ENCODE data around the gene MYBPC2. TPM values are rescaled to one million over a fixed set of nuclear protein-coding genes. Genes with fewer than 3 reads are reported as not detected.

MYBPC2 gene
- total RNA-seq, 1 donor from 2014 or later = not detected

DNA sequence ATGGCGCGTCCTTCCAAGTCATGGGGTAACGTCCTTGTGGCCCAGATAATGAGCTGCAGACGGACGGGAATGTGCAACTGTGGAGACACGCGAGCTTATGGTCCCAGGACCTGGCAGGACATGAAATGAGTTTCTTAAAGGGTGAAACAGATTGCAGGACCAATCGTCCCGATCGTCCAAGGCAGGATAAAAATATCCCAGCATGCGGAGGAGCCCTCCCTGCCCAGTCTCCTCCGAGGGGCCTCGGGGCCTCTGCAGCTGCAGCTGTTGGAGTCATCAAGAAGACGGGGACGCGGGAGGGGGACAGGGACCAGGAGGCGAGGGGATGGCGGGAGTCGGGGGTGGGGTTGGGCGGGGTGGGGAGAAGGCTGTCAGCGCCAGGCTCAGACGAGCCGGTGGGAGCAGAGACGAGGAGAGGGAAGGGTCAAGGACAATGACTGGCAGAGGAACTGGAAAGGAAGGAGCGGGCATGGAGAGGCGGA, 58.3 kb downstream of the MYBPC2 start:
- H3K9me3 ChIP-seq = no peaks in the 10 kb centered on the region
- no peaks in the 10 kb centered on the region for H3K4me1 ChIP-seq
- no peaks in the 10 kb centered on the region for H3K27me3 ChIP-seq
- no peak overlapping the region for H3K27ac ChIP-seq
- no peak overlapping the region for H3K4me3 ChIP-seq
- no peaks in the 10 kb centered on the region for H3K36me3 ChIP-seq
- no peak for TF ChIP-seq POLR2AphosphoS5 (IDR thresholded peaks at IDR 0.05; ENCODE audit: insufficient read depth in 1 of 2, low read depth in 1 of 2)
- TF ChIP-seq POLR2A (IDR thresholded peaks at IDR 0.05) = no peak
- TF ChIP-seq, protein P1, sequence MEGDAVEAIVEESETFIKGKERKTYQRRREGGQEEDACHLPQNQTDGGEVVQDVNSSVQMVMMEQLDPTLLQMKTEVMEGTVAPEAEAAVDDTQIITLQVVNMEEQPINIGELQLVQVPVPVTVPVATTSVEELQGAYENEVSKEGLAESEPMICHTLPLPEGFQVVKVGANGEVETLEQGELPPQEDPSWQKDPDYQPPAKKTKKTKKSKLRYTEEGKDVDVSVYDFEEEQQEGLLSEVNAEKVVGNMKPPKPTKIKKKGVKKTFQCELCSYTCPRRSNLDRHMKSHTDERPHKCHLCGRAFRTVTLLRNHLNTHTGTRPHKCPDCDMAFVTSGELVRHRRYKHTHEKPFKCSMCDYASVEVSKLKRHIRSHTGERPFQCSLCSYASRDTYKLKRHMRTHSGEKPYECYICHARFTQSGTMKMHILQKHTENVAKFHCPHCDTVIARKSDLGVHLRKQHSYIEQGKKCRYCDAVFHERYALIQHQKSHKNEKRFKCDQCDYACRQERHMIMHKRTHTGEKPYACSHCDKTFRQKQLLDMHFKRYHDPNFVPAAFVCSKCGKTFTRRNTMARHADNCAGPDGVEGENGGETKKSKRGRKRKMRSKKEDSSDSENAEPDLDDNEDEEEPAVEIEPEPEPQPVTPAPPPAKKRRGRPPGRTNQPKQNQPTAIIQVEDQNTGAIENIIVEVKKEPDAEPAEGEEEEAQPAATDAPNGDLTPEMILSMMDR (IDR thresholded peaks at IDR 0.05) = no peak
- intact Hi-C loops (cut with DNase I) = no loop called here
- no peak for DNase-seq (ENCODE audit: extremely low spot score in 2 of 2)

DNA sequence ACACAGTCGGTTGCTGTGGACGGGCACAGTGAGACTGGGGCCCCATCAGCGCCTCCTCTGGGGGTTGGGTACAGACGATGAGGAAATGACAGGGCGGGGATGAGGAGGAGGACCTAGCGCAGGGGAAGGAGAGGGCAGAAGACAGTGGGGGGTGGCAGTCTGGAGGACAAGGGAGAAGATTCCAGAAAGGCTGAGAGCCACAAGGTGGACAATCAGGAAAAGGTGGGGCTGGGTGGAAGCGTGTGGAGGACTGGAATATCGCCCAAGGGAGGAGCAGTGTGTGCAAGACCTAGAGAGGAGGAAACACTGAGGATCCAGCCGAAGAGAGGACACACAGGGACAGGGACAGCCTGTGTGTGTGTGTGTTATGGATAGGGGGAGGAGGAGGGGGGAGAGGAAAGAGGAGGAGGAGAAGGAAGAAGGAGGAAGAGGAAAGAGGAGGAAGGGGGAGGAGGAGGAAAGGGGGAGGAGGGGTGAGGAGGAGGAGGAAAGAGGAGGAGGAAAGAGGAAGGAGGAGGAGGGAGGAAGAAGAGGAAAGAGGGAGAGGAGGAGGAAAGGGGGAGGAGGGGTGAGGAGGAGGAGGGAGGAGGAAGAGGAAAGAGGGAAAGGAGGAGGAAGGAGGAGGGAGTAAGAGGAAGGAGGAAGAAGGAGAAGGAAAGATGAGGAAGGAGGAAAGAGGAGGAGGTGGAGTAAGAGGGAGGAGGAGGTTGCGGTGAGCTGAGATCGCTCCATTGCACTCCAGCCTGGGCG, 59.8 kb downstream of the MYBPC2 start:
- H3K27ac ChIP-seq = no peak overlapping the region
- no peak for DNase-seq (ENCODE audit: extremely low spot score in 2 of 2)
- H3K36me3 ChIP-seq = no peaks in the 10 kb centered on the region
- intact Hi-C loops (cut with DNase I) = no loop called here
- no peaks in the 10 kb centered on the region for H3K27me3 ChIP-seq
- TF ChIP-seq POLR2A (IDR thresholded peaks at IDR 0.05) (no peak), POLR2AphosphoS5 (IDR thresholded peaks at IDR 0.05; ENCODE audit: insufficient read depth in 1 of 2, low read depth in 1 of 2) (no peak)
- TF ChIP-seq, protein P1 (IDR thresholded peaks at IDR 0.05) = no peak
- H3K4me1 ChIP-seq = no peaks in the 10 kb centered on the region
- H3K9me3 ChIP-seq = no peaks in the 10 kb centered on the region
- H3K4me3 ChIP-seq = no peak overlapping the region

DNA sequence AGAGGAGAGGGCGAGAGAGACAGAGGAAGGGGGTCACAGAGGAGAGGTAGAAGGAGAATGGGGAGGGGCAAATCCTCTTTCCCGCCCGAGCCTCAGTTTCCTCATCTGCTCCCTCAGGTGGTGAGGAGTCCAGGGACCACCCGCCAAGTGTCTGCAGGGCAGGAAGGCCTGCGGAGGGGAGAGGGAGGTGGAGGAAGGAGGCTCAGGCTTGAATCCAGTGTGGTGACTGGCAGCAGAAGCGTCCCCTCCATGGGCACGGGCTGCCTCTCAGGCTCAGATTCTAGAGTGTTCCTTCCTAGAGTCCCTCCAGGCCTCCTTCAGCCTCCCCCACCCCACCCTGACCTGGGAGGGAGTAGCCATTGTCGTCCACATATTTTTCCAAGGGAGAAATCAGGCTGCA, 60.5 kb downstream of the MYBPC2 start:
- Histone ChIP-seq H3K36me3 (no peaks in the 10 kb centered on the region), H3K9me3 (no peaks in the 10 kb centered on the region), H3K27ac (no peak overlapping the region), H3K4me1 (no peaks in the 10 kb centered on the region), H3K27me3 (no peaks in the 10 kb centered on the region), H3K4me3 (no peak overlapping the region)
- no peak for DNase-seq (ENCODE audit: extremely low spot score in 2 of 2)
- intact Hi-C loops (cut with DNase I) = no loop called here
- TF ChIP-seq POLR2AphosphoS5 (IDR thresholded peaks at IDR 0.05; ENCODE audit: insufficient read depth in 1 of 2, low read depth in 1 of 2) (no peak), POLR2A (IDR thresholded peaks at IDR 0.05) (no peak)
- TF ChIP-seq, protein P1 (IDR thresholded peaks at IDR 0.05) = no peak

DNA sequence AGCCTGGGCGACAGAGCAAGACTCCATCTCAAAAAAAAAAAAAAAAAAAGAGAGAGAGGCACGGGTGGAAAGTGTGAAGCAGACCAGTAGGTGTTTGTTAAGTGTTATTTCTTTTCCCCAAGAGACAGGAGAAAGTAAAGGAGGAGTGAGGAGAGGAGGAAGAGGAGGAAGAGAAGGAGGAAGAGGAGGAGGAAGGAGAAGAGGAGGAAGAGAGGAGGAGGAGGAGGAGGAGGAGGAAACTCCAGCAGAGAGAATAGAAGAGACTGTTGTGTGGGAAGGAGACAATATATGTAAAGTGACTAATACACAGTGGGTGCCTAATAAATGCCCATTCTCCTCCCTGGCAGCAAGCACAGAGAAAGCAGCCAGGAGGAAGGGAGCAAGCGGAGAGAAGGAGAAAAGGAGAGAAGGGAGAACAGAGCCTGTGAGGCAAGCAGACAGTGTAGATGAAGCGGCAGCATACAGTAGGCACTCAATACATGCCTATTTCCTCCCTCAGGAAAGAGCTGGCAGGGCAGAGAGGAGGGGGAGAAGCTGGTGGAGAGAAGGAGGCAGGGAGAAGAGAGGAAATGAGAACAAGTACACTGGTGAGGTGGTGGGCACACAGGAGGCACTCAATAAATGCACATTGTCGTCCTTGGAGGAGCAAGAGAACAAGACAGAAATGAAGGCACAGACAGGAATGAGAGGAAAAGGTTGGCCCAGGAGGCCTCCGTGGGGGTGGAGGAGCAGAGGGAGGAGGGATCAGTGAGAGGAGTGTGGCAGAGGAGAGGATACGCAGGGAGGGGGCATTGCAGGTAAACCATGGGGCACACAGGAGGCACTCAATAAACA, 61.7 kb downstream of the MYBPC2 start:
- TF ChIP-seq, protein P1 (IDR thresholded peaks at IDR 0.05) = no peak
- TF ChIP-seq POLR2AphosphoS5 (IDR thresholded peaks at IDR 0.05; ENCODE audit: insufficient read depth in 1 of 2, low read depth in 1 of 2) (no peak), POLR2A (IDR thresholded peaks at IDR 0.05) (no peak)
- intact Hi-C loops (cut with DNase I) = no loop called here
- Histone ChIP-seq H3K27me3 (no peaks in the 10 kb centered on the region), H3K27ac (no peak overlapping the region), H3K36me3 (no peaks in the 10 kb centered on the region), H3K9me3 (no peaks in the 10 kb centered on the region), H3K4me1 (no peaks in the 10 kb centered on the region), H3K4me3 (no peak overlapping the region)
- no peak for DNase-seq (ENCODE audit: extremely low spot score in 2 of 2)

Measured in vagina (tissue), 2 donors.